T47D (cell line): ENCODE results near the gene OR13C9.

Experiments
- DNase-seq, 2 experiments: peaks; one replicate each; pipeline versions ENCODE4 v3.0.0 to v3.0.0-alpha.2; 2011 to 2012; ENCODE audit warnings: low read depth in 1 of 2, low spot score in 1 of 2
- JUND ChIP-seq: IDR thresholded peaks from 2 replicates; pipeline ENCODE4 v1.6.1; 2012; ENCODE audit warnings: low read depth
- in situ Hi-C: cut with HindIII; loops from 2 replicates; pipeline ENCODE4 v1.10.0; 2016; ENCODE audit warnings: low sequenced_read_pairs, low pct_unique_long_range_greater_than_20kb

Gene OR13C9

DNA sequence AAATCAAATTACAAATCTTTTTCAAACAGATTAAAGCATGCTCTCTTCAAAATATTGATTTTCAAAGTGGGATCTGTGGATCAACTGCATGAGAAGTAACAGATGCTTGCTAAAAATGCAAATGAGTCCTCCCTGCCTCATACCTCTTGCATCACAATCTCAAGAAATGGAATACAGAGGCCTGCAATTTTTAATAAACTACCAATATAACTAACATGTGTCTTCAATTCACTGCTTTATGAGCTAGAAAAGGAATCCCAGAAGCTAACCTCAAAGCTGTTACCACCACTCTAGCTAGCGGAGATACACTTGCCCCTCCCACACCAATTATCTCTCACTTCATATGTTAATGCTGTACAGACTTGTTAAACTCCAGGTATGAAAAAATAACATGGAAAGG is 28.4 kb downstream of the OR13C9 start:
- in situ Hi-C loops = no loop called here
- no peak for DNase-seq
- no peak for TF ChIP-seq JUND

- in situ Hi-C loops = no loop called here
- no peak for DNase-seq
- TF ChIP-seq JUND = no peak
These were observed 31.4 kb downstream of the OR13C9 start for GRCh38 chr9:104586496-104587180.

DNA sequence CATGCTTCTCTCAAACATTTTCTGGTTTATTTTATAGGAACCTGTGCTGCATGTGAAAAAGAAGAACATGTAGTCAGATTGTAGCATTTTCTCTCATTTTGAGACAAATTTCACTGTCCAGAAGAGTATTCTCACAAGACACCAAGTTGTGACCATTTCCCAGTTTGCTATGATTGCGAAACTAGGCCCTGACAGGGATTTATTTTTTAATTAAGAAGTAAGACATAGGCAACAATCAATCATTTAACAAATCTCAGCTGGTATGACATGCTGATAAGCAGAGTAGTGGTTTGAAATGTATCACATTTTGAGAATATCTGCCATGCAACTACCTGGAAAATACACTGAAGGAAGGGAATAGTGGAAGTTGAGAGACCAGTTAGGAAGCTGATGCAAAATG is 37.4 kb downstream of the OR13C9 start:
- no peak for DNase-seq
- no peak for TF ChIP-seq JUND
- in situ Hi-C loops = no loop called here

- DNase-seq = no peak
- in situ Hi-C loops = no loop called here
- no peak for TF ChIP-seq JUND
These were observed 40.7 kb downstream of the OR13C9 start for GRCh38 chr9:104577263-104577662.

DNA sequence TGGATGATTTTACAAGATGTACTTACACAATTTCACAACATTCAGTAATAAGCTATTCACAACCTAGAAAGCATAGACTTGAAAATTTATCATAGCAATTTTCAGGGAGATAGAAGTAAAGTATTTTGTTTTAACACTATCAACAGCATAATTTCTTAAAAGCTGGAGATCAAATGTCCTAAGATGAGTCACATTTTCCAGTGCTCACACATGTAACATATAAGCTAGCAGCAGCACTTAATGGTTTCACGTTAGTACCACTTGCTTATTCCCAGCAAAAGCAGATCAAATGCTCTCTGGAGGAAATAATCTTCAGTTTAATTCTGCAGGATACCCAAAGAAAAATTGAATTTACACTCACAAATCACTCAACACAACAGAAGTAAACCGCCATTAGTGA is 42.5 kb downstream of the OR13C9 start:
- DNase-seq = no peak
- in situ Hi-C loops = no loop called here

GRCh38 chr9:104572612-104573011 is 45.4 kb downstream of the OR13C9 start:
- in situ Hi-C loops = no loop called here
- DNase-seq = no peak
- TF ChIP-seq JUND = no peak

More for the DNA sequence above, 42.5 kb downstream of the OR13C9 start:
- TF ChIP-seq JUND = no peak

DNA sequence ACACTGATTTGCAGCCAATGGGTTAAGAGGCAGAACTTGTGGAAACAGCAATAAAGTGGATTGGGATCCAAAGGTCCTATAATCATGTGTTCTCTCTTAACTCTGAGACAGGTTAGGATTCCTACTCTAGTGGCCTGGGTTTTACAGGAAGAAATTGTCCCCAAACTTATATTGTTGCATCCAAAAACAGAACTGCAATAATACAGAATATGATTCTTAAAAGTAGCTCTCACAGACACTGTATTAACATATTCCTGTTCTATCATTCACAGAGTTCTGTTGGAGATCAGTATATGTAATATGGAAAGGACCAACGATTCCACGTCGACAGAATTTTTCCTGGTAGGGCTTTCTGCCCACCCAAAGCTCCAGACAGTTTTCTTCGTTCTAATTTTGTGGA is 49.1 kb downstream of the OR13C9 start, which contains the start of gene OR13C8:
Gene OR13C8 (plus strand): TSS at position 301 of the 400 bp plus-strand sequence. CDS start 0 bp downstream, at position 301.
- no peak for TF ChIP-seq JUND
- in situ Hi-C loops = no loop called here
- no peak for DNase-seq
